ENCODE measurements around the gene SVBP.

Gene SVBP

DNA sequence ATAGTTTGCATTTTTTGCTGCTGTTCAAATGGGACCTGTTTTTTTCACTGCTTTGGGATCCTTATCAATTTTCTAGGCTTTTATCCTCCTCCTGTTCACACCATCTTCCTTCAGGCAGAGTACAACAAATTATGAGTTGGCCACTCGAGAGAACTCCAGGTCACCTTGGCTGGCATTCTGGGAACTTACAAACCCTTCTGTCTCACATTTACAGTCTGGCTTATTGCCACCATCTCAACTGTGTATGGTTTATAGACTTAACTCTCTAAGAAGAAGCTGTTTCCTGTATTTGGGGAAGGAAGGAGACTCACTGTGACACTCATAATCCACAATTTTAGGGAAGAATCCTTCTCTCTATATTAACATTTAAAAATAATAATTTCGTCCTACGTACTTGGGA is 23.8 kb upstream of the SVBP start:
- no peaks in the 10 kb centered on the region for H3K27me3 ChIP-seq (ENCODE audit: insufficient read depth, low read length, poor library complexity, severe bottlenecking)
- no peaks in the 10 kb centered on the region for H3K36me3 ChIP-seq (ENCODE audit: insufficient read depth, low read length)
- H3K4me1 ChIP-seq (ENCODE audit: insufficient read depth, low read length, poor library complexity, severe bottlenecking), result peaks cover 4% of the 10 kb centered on the region
- H2AFZ ChIP-seq (ENCODE audit: low read length), result no peak overlapping the region
- H3K9me2 ChIP-seq (replicated peaks; ENCODE audit: low read depth, low read length), result no peaks in the 10 kb centered on the region
- H3F3A ChIP-seq (ENCODE audit: low read depth), result no peaks in the 10 kb centered on the region
- no peak overlapping the region for H3K9ac ChIP-seq (ENCODE audit: low read depth, low read length, poor library complexity, severe bottlenecking)
- no peak overlapping the region for H3K4me3 ChIP-seq (ENCODE audit: low read length, poor library complexity, severe bottlenecking)
- H3K79me2 ChIP-seq (ENCODE audit: insufficient read depth, low read length), result no peaks in the 10 kb centered on the region
- H3K9me3 ChIP-seq (ENCODE audit: insufficient read depth, low read depth, low read length), result no peaks in the 10 kb centered on the region
- H4K20me1 ChIP-seq (ENCODE audit: insufficient read depth, low read length, poor library complexity, severe bottlenecking), result no peaks in the 10 kb centered on the region
- H3K4me2 ChIP-seq (ENCODE audit: low read depth, low read length, poor library complexity, severe bottlenecking), result no peak overlapping the region
- TF ChIP-seq, protein P1, sequence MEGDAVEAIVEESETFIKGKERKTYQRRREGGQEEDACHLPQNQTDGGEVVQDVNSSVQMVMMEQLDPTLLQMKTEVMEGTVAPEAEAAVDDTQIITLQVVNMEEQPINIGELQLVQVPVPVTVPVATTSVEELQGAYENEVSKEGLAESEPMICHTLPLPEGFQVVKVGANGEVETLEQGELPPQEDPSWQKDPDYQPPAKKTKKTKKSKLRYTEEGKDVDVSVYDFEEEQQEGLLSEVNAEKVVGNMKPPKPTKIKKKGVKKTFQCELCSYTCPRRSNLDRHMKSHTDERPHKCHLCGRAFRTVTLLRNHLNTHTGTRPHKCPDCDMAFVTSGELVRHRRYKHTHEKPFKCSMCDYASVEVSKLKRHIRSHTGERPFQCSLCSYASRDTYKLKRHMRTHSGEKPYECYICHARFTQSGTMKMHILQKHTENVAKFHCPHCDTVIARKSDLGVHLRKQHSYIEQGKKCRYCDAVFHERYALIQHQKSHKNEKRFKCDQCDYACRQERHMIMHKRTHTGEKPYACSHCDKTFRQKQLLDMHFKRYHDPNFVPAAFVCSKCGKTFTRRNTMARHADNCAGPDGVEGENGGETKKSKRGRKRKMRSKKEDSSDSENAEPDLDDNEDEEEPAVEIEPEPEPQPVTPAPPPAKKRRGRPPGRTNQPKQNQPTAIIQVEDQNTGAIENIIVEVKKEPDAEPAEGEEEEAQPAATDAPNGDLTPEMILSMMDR (conservative IDR thresholded peaks at IDR 0.05; ENCODE audit: low read length), result no peak
- no peak for TF ChIP-seq EZH2phosphoT487 (IDR thresholded peaks at IDR 0.05; ENCODE audit: borderline replicate concordance)

DNA sequence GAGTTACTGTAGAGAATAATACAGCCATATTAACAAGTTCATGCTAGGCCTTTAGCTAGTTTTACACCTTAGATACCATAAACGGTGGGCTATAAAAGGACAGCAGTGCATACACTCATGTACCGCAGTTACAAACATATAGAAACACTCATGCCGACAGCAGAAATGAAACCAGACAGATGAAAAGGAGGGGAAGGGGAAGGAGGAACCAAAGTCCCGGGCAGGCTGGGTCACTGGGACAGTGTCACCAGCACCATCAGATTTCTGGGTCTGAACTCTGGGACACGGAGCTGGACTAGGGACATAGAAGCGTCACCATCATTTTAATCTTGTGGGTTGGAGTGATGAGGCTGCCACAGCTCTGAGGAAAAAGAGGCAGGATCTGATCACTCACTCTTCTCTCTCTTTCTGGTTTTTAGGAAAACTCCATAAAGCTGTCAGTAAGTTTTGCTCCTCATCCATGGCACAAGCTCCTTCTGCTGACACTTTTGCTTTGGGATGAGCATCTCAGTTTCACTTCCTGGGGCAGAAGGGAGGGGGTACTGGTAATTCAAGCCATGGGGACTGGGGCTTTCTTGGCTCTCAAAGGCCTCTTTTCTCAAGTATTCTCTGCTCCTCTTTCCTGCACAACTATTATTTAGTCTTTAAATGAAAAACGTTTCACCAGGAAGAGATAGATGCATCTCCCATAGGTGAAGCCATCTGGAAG is 21.4 kb upstream of the SVBP start:
- no peak overlapping the region for H3K4me3 ChIP-seq (ENCODE audit: low read length, poor library complexity, severe bottlenecking)
- H3K79me2 ChIP-seq (ENCODE audit: insufficient read depth, low read length), result no peaks in the 10 kb centered on the region
- no peaks in the 10 kb centered on the region for H3K4me1 ChIP-seq (ENCODE audit: insufficient read depth, low read length, poor library complexity, severe bottlenecking)
- no peaks in the 10 kb centered on the region for H3F3A ChIP-seq (ENCODE audit: low read depth)
- H4K20me1 ChIP-seq (ENCODE audit: insufficient read depth, low read length, poor library complexity, severe bottlenecking), result no peaks in the 10 kb centered on the region
- H3K9ac ChIP-seq (ENCODE audit: low read depth, low read length, poor library complexity, severe bottlenecking), result no peak overlapping the region
- no peaks in the 10 kb centered on the region for H3K9me3 ChIP-seq (ENCODE audit: insufficient read depth, low read depth, low read length)
- no peaks in the 10 kb centered on the region for H3K36me3 ChIP-seq (ENCODE audit: insufficient read depth, low read length)
- no peak overlapping the region for H2AFZ ChIP-seq (ENCODE audit: low read length)
- H3K9me2 ChIP-seq (replicated peaks; ENCODE audit: low read depth, low read length), result no peaks in the 10 kb centered on the region
- no peaks in the 10 kb centered on the region for H3K27me3 ChIP-seq (ENCODE audit: insufficient read depth, low read length, poor library complexity, severe bottlenecking)
- H3K4me2 ChIP-seq (ENCODE audit: low read depth, low read length, poor library complexity, severe bottlenecking), result no peak overlapping the region
- TF ChIP-seq EZH2phosphoT487 (IDR thresholded peaks at IDR 0.05; ENCODE audit: borderline replicate concordance), result no peak
- TF ChIP-seq, protein P1 (conservative IDR thresholded peaks at IDR 0.05; ENCODE audit: low read length), result no peak

DNA sequence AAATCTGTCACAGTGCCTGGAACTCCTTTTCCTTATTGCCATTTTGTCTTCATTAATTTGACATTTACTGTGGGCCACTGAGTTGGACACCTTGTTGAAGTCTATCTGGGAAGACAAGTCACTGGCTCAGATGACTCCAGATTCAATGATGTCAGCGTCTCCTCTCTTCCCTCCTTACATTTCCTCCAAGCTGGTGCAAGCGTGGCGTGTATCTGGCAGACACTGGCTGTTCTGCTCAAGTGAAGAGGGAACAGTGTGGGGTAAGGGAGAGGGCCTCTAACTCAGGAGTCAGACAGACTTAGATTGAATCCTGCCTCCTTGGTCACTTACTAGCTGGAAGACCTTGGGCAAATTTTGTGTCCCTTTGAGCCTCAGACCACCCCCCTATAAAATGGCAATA is 20.5 kb upstream of the SVBP start:
- Histone ChIP-seq H2AFZ (ENCODE audit: low read length) (no peak overlapping the region), H3K4me2 (ENCODE audit: low read depth, low read length, poor library complexity, severe bottlenecking) (no peak overlapping the region), H3K27me3 (ENCODE audit: insufficient read depth, low read length, poor library complexity, severe bottlenecking) (no peaks in the 10 kb centered on the region), H3K4me3 (ENCODE audit: low read length, poor library complexity, severe bottlenecking) (no peak overlapping the region), H3F3A (ENCODE audit: low read depth) (no peaks in the 10 kb centered on the region), H3K9me3 (ENCODE audit: insufficient read depth, low read depth, low read length) (no peaks in the 10 kb centered on the region), H3K4me1 (ENCODE audit: insufficient read depth, low read length, poor library complexity, severe bottlenecking) (no peaks in the 10 kb centered on the region), H4K20me1 (ENCODE audit: insufficient read depth, low read length, poor library complexity, severe bottlenecking) (no peaks in the 10 kb centered on the region), H3K79me2 (ENCODE audit: insufficient read depth, low read length) (no peaks in the 10 kb centered on the region), H3K9me2 (replicated peaks; ENCODE audit: low read depth, low read length) (no peaks in the 10 kb centered on the region), H3K36me3 (ENCODE audit: insufficient read depth, low read length) (no peaks in the 10 kb centered on the region), H3K9ac (ENCODE audit: low read depth, low read length, poor library complexity, severe bottlenecking) (no peak overlapping the region)
- TF ChIP-seq EZH2phosphoT487 (IDR thresholded peaks at IDR 0.05; ENCODE audit: borderline replicate concordance), result no peak
- TF ChIP-seq, protein P1 (conservative IDR thresholded peaks at IDR 0.05; ENCODE audit: low read length), result no peak

Measured in Loucy (cell line).